Measurements from ENCODE around the gene PHOSPHO1.
A peak's percentile ranks its signal among the peaks of the same experiment; 100 is the strongest.

The PHOSPHO1 gene

GRCh38 chr17:49218941-49219913 is 11.4 kb downstream of the PHOSPHO1 start:
- no peak for DNase-seq (ENCODE audit: low read depth, low spot score)

GRCh38 chr17:49217651-49218413 is 12.8 kb downstream of the PHOSPHO1 start:
- DNase-seq (ENCODE audit: low read depth, low spot score) = no peak

GRCh38 chr17:49216953-49217650 is 13.5 kb downstream of the PHOSPHO1 start:
- no peak for DNase-seq (ENCODE audit: low read depth, low spot score)

GRCh38 chr17:49216482-49216881 is 14.1 kb downstream of the PHOSPHO1 start:
- DNase-seq (ENCODE audit: low read depth, low spot score) = no peak

DNA sequence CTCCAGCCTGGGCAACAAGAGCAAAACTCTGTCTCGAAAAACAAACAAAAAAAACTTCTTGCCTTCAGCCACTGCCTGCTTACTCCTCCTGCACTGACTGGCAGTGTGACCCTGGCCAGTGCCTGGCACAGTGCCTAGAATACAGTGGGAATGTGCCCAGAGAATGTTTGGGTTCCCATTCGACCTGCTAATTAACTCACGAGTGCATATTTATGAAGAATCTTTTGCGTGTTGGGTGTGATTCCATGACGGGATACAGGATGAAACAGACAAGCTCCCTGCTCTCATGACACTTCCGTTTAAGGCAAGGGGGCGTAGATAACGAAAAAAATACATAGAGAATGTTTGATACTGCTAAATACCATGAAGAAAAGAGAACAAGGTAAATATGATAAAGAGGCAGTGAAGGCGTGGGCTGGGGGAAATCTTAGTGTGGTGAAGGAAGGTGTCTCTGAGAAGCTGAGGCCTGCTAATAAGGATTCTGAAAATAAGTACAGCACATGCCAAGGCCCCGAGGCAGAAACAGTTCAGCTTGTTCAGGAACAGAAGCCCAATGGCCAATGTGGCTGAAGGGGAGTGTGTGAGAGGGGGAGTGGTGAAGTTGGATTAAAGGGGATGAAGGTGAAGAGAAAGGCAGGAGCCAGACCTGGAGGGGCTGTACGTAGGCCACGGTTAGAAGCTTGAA is 15.8 kb downstream of the PHOSPHO1 start:
- DNase-seq (ENCODE audit: low read depth, low spot score) = no peak

DNA sequence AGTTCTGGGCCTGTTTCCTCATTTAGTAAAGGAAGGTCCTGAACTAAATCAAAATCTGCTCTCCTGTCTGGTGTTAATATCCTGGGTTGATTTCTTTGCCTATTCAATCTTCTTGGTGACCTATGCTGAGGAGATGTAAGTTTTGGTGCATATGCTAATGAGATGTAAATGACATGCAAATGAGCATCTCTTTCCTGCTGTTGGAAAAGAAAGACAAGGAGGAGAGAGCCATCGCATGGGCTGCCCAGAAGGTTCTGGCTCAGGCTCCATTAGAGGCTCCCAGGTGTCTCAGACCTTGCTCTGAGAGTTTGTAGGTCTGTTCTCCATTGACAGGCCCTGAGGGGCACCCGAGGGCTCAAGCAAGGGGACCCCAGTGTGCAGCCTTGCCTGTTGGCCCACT is 16.7 kb downstream of the PHOSPHO1 start:
- DNase-seq (ENCODE audit: low read depth, low spot score) = no peak

DNA sequence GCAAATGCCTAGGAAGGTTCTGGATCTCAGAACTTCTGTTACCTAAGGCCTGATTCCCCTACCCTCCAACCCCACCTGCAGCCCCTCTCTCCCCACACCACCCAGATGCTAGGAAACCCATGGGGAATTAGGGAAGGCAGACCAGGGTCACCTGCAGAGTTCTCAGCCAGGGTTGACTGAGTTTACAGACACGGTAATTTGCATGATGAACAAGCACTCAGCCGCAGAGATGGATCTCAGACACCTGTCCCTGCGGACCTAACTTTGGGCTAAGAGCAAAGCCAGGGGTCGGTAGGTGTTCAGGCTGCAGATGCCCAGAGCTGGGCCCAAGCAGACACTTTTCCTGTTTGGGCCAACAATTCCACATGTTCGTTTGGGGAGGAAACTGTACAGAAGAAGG is 17.2 kb downstream of the PHOSPHO1 start:
- no peak for DNase-seq (ENCODE audit: low read depth, low spot score)

- peak; percentile 48 for DNase-seq (ENCODE audit: low read depth, low spot score)
These were observed 20.2 kb downstream of the PHOSPHO1 start, which contains the start of the genes ABI3 and GNGT2 for GRCh38 chr17:49210158-49211029. Gene ABI3, plus strand, starts transcription at chr17:49210707. Its CDS starts 18 bp downstream, at chr17:49210725. Gene GNGT2, minus strand, starts transcription at chr17:49210574. Its CDS starts 3,152 bp downstream, at chr17:49207422.

GRCh38 chr17:49209061-49209571 is 21.5 kb downstream of the PHOSPHO1 start:
- DNase-seq (ENCODE audit: low read depth, low spot score) = no peak

GRCh38 chr17:49204516-49204915 is 26.1 kb downstream of the PHOSPHO1 start:
- no peak for DNase-seq (ENCODE audit: low read depth, low spot score)

DNA sequence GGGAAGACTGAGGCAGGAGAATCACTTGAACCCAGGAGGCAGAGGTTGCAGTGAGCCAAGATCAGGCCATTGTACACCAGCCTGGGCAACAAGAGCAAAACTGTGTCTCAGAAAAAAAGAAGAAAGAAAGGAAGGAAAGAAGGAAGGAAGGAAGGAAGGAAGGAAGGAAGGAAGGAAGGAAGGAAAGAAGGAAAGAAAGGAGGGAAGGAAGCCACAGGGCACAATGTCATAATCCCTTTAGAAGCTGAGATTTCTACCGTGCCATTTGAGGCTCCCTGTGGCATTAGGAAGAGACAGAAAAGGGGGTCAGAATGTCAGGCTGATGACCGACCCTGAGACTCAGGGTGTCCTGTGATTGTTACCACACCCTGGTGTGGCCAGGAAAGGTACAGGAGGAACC is 26.8 kb downstream of the PHOSPHO1 start:
- no peak for DNase-seq (ENCODE audit: low read depth, low spot score)

DNA sequence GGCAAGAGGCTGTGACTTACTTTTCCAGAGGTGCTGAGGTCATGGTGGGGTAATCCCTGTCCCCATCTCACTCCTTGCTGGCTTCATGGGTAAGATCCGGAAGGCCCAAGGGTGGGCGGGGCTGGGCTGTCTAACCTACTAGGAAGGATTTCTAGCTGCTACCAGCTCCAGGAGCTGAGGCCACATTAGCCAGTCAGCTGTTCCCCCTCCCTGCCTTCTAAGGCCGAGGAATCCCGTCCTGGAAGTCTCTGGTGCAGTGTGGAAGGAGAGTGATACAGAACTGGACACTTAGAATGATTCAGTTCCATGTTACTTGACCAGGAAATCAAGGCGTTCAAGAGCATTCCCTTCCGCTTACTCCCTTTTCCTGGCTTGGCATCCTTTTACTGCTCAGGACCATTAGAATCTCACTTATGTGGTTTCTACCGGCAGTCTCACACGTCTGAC is 29.1 kb downstream of the PHOSPHO1 start:
- DNase-seq (ENCODE audit: low read depth, low spot score) = no peak

- no peak for DNase-seq (ENCODE audit: low read depth, low spot score)
These were observed 30.0 kb downstream of the PHOSPHO1 start for GRCh38 chr17:49200423-49201083.

DNA sequence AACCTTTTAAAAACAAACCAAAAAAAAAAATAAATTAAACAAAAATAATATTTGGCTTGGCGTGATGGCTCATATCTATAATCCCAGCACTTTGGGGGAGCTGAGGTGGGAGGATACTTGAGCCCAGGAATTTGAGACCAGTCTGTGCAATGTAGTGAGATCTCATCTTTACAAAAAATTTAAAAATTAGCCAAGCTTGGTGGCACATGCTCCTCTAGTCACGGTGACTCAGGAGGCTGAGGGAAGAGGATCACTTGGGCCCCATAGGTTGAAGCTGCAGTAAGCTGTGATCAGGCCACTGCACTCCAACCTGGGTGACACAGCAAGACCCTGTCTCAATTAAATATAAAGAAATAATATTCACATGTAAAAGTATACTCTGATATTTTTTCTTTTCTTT is 32.4 kb downstream of the PHOSPHO1 start:
- DNase-seq (ENCODE audit: low read depth, low spot score) = no peak

GRCh38 chr17:49197346-49197998 is 33.1 kb downstream of the PHOSPHO1 start:
- no peak for DNase-seq (ENCODE audit: low read depth, low spot score)

GRCh38 chr17:49196520-49196919 is 34.1 kb downstream of the PHOSPHO1 start:
- DNase-seq (ENCODE audit: low read depth, low spot score) = no peak

DNA sequence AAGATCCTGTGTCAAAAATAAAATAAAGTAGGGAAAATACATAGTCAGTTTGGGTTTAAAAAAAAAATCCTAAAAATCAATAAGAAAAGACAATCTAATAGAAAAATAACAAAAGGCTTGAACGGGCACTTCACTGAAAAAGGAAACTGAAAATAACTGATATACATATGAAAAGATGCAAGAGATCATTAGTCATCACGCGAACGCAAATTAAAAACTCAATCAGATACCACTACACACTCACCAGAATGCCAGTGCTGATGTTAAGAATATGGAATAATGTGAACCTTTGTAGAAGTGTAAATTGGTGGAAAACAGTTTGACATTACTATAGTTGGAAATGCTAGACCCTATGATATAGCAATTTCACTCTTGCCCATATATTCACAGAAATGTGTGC is 34.8 kb downstream of the PHOSPHO1 start:
- DNase-seq (ENCODE audit: low read depth, low spot score) = no peak

DNA sequence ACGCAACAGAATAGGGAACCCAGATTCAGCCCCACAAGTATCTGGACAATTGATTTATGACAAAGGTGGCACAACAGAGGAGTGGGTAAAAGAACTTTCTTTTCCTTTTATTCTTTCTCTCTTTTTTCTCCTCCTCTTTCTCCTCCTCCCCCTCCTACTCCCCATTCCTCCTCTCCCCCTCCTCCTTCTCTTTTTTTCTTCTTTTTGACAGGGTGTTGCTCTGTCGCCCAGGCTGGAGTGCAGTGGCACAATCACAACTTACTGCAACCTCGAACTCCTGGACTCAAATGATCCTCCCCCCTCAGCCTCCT is 36.3 kb downstream of the PHOSPHO1 start:
- DNase-seq (ENCODE audit: low read depth, low spot score) = no peak
